Adrenal gland (tissue), 12 donors: ENCODE results near the gene SLC26A8. TPM values are rescaled to one million over a fixed set of nuclear protein-coding genes. Genes with fewer than 3 reads are reported as not detected.

Experiments
- DNase-seq, 7 donors: peaks; one replicate each; pipeline ENCODE4 v3.0.0-alpha.2; 2019 to 2020
- H3K27ac ChIP-seq, 5 donors: fragments of 200-600 bp; sonication (generic) in 4 of 5; 1 replicate in 3 of 5; 2 replicates in 2 of 5; pipeline versions ENCODE4 v1.5.1 to v1.8.0; 2016 to 2020; ENCODE audit warnings: mild to moderate bottlenecking in 1 of 5
- H3K27me3 ChIP-seq: fragments of 200-600 bp; 2 replicates; pipeline ENCODE4 v1.8.0; 2021
- H3K36me3 ChIP-seq, 2 donors: fragments of 200-600 bp; replicated peaks in 1 of 2; 1 replicate in 1 of 2; 2 replicates in 1 of 2; pipeline versions ENCODE4 v1.5.1 to v1.8.0; 2018 to 2022
- H3K4me1 ChIP-seq, 2 donors: fragments of 200-600 bp; replicated peaks in 1 of 2; 1 replicate in 1 of 2; 2 replicates in 1 of 2; pipeline versions ENCODE4 v1.5.1 to v1.8.0; 2018 to 2021
- H3K4me3 ChIP-seq, 4 donors: fragments of 200-600 bp; sonication (generic) in 3 of 4; one replicate each; pipeline ENCODE4 v1.5.1; 2016 to 2018
- H3K9me3 ChIP-seq, 3 donors: fragments of 200-600 bp; sonication (generic) in 1 of 3; replicated peaks in 1 of 3; 1 replicate in 2 of 3; 2 replicates in 1 of 3; pipeline versions ENCODE4 v1.5.1 to v1.8.0; 2016 to 2021
- POLR2A ChIP-seq, 2 donors: fragments of 450-650 bp; IDR thresholded peaks; one replicate each; pipeline ENCODE4 v1.6.1; 2017; ENCODE audit warnings: antibody characterized with exemption in 2 of 2, mild to moderate bottlenecking in 2 of 2, moderate library complexity in 1 of 2
- WGBS, 4 donors: extraction: QIAGEN DNeasy Blood & Tissue Kit in 2 of 4; methylation state at CpG; one replicate each; pipeline versions ENCODE4 v1.1.5 to v1.1.7; 2013 to 2017; 5-methylcytosine and 5-hydroxymethylcytosine counted together
- intact Hi-C, 2 donors: fragments of 100-400 bp; cut with DNase I; formaldehyde crosslinking; loops; one replicate each; pipeline versions ENCODE4 v1.14.1 to v1.15.0; 2022 to 2023
- polyA plus RNA-seq, 3 donors: library from polyadenylated mRNA; stranded (reverse); fragments of 200-250 nt in 2 of 3; fragments of 350-450 nt in 1 of 3; fragmentation: Illumina TruSeq in 1 of 3; extraction: RNeasy Lipid Tissue Mini Kit (QIAGEN cat#74804) in 1 of 3; gene quantifications; one replicate each; pipeline ENCODE4 v1.2.3, GENCODE V29; 2013 to 2014
- total RNA-seq, 9 donors: library from RNA; depleted of rRNA in 4 of 9; stranded (reverse); fragments of >200 nt in 4 of 9; fragments of 120-200 nt in 1 of 9; fragmentation: NEBNext Ultra II Directional in 1 of 9; extraction: Animal tissue kit (Norgen Biotek cat#: 25700) in 1 of 9; gene quantifications; one replicate each; pipeline versions ENCODE4 v1.1.0 to v1.2.4, GENCODE V29; 2013 to 2023
- TF ChIP-seq, protein P1 (sequence below), 6 experiments: fragments of 450-650 bp in 4 of 6; fragments of 200-600 bp in 2 of 6; sonication (generic) in 1 of 6; IDR thresholded peaks; 1 replicate in 5 of 6; 2 replicates in 1 of 6; pipeline versions ENCODE4 v1.5.1 to v1.8.0; 2016 to 2021; ENCODE audit warnings: antibody characterized with exemption in 6 of 6, mild to moderate bottlenecking in 2 of 6, moderate library complexity in 1 of 6
- donor health status: healthy with polysubstance abuse.
- donor health status: Bipolar disorder and iron deficiency.
- donor health status: DM: yes; HTN: yes; CAD: no.
- donor health status: DM: no; HTN: no; CAD: no.
- donor health status: DM: no; HTN: no; CAD: no.
- donor health status: DM: yes; HTN: yes; CAD: no.

Gene SLC26A8
- total and polyA plus RNA-seq, 12 donors: 0.09 to 0.54 (median 0.16) TPM; not detected in 5

DNA sequence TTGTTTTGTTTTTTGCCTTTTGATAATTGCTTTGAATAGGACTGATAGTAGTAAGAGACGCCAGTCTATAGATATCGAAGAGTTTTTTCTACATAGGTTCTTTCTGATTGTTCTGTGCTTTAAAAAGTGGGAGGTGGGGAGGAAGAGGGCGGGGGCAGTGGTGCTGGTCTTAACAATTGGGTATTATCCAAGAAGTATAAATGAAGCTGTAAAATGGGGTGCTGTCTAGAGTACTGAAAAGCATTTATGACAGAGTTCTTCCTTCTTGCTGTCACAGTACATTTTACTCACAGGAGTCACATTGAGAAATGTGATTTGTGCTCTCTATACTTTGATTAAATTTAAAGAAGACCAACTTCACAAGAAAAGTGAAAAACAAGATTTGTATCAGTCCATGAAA lies 44.1 kb upstream of the SLC26A8 start:
- Histone ChIP-seq H3K4me3 (no peak overlapping the region), H3K27ac (no peak overlapping the region), H3K4me1 (peaks cover 8 to 56% of the 10 kb centered on the region in 2 donors), H3K36me3 (no peaks in the 10 kb centered on the region), H3K9me3 (no peaks in the 10 kb centered on the region), H3K27me3 (no peaks in the 10 kb centered on the region)
- no peak for DNase-seq
- WGBS, 4 donors: 82 to 96% (median 89%) methylated on average over 3 of the region's 3 CpGs
- intact Hi-C loops: no loop called here
- TF ChIP-seq, protein P1, sequence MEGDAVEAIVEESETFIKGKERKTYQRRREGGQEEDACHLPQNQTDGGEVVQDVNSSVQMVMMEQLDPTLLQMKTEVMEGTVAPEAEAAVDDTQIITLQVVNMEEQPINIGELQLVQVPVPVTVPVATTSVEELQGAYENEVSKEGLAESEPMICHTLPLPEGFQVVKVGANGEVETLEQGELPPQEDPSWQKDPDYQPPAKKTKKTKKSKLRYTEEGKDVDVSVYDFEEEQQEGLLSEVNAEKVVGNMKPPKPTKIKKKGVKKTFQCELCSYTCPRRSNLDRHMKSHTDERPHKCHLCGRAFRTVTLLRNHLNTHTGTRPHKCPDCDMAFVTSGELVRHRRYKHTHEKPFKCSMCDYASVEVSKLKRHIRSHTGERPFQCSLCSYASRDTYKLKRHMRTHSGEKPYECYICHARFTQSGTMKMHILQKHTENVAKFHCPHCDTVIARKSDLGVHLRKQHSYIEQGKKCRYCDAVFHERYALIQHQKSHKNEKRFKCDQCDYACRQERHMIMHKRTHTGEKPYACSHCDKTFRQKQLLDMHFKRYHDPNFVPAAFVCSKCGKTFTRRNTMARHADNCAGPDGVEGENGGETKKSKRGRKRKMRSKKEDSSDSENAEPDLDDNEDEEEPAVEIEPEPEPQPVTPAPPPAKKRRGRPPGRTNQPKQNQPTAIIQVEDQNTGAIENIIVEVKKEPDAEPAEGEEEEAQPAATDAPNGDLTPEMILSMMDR (IDR thresholded peaks at IDR 0.05): no peak
- no peak for TF ChIP-seq POLR2A (IDR thresholded peaks at IDR 0.05)

DNA sequence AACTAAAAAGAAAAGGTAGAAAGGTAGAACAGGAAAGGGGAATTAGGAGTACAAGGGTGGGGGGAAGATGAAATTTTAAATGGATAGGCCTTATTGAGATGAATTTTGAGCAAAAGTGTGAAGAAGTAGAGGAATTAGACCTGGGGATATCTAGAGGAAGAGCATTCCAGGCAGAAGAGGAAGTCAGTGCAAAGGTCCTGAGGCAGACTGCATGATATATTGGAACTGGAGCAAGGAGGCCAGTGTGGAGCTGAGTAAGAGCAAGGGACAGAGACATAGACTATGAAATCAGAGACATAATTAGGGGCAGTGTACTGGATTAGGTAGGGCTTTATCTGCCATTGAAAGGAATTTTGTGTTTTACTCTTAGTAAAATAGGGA lies 43.6 kb upstream of the SLC26A8 start:
- intact Hi-C loops: no loop called here
- no peaks in the 10 kb centered on the region for H3K9me3 ChIP-seq
- peak overlapping the region in 1 of 5 donors; percentile 28 for H3K27ac ChIP-seq
- H3K4me3 ChIP-seq: no peak overlapping the region
- no peak for TF ChIP-seq POLR2A (IDR thresholded peaks at IDR 0.05)
- TF ChIP-seq, protein P1 (IDR thresholded peaks at IDR 0.05): no peak
- no peaks in the 10 kb centered on the region for H3K27me3 ChIP-seq
- DNase-seq: no peak
- H3K4me1 ChIP-seq: peaks cover 8 to 56% of the 10 kb centered on the region in 2 donors
- no peaks in the 10 kb centered on the region for H3K36me3 ChIP-seq

DNA sequence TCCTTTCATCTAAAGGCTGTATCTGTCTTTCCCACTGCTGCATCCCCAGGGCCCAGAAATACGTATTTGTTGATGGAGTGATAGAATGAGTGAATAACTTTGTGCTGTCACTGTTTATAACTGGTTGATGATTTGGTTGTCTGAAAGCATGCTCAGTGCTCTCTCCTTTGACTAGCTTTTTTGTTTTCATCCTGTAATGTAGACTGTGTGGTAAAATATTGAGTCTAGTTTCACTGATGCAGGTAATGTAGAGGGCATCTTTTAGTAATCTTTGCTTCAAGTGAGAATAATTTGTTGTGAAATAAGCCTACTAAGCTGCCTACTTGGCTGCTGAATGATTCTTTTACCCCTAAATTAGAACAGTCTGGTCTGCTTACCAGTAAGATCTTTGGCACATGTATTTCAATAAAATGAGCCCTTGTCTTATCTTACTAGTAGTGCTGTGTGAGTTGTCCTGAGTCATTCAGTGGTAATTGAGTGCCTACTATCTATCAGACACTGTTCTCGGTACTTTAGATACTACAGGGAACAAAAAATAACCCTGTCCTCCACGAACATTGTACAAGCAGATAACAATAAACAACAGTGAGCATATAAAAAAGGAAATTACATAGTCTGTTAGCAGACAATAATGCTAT lies 43.1 kb upstream of the SLC26A8 start:
- H3K4me1 ChIP-seq: peaks cover 8 to 56% of the 10 kb centered on the region in 2 donors

DNA sequence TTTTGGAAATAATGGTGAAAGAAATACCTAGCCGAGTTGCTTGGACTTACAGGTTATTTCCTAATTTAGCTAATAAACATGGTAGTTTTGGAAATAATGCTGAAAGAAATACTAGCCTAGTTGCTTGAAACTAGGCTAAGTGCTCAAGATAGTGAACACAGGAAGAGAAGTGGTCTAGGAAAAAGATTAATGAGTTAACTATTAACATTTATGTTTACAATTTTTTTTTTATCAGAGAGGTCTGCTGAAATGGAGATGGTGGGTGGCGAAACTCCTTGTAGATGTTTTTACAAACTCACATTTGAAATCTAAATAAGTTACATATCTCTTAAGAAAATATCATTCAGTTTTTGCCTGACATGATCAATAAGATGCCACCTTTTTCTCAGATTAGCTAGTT lies 42.4 kb upstream of the SLC26A8 start:
- H3K36me3 ChIP-seq: no peaks in the 10 kb centered on the region
- TF ChIP-seq POLR2A (IDR thresholded peaks at IDR 0.05): no peak
- TF ChIP-seq, protein P1 (IDR thresholded peaks at IDR 0.05): no peak
- no peaks in the 10 kb centered on the region for H3K9me3 ChIP-seq
- no peak for DNase-seq
- H3K27ac ChIP-seq: peak overlapping the region in 1 of 5 donors; percentile 28
- no peaks in the 10 kb centered on the region for H3K27me3 ChIP-seq
- peaks cover 8 to 60% of the 10 kb centered on the region in 2 donors for H3K4me1 ChIP-seq
- H3K4me3 ChIP-seq: no peak overlapping the region
- intact Hi-C loops: no loop called here
- 92 to 98% (median 95%) methylated on average over 2 of the region's 2 CpGs for WGBS, 4 donors

More for the DNA sequence above, 43.1 kb upstream of the SLC26A8 start:
- H3K9me3 ChIP-seq: no peaks in the 10 kb centered on the region
- no peaks in the 10 kb centered on the region for H3K36me3 ChIP-seq
- no peaks in the 10 kb centered on the region for H3K27me3 ChIP-seq
- no peak overlapping the region for H3K4me3 ChIP-seq
- 42 to 45% (median 45%) methylated on average over 3 of the region's 3 CpGs for WGBS, 4 donors
- intact Hi-C loops: no loop called here
- peak overlapping the region in 1 of 5 donors; percentile 28 for H3K27ac ChIP-seq
- no peak for DNase-seq
- TF ChIP-seq POLR2A (IDR thresholded peaks at IDR 0.05): no peak
- TF ChIP-seq, protein P1 (IDR thresholded peaks at IDR 0.05): no peak
